GM12878 (cell line): ENCODE data around the gene VKORC1. TPM values are rescaled to one million over a fixed set of nuclear protein-coding genes. Genes with fewer than 3 reads are reported as not detected.
A peak's percentile ranks its signal among the peaks of the same experiment; 100 is the strongest.

Experiments used
- ATF3 ChIP-seq: IDR thresholded peaks from 2 replicates; pipeline ENCODE4 v1.6.1; 2011; ENCODE audit warnings: low read depth, mild to moderate bottlenecking, low read length, moderate library complexity, borderline replicate concordance; ENCODE audit errors: extremely low read depth
- BCL11A ChIP-seq: IDR thresholded peaks from 2 replicates; pipeline ENCODE4 v1.6.1; 2011; ENCODE audit warnings: low read depth, low read length
- BMI1 ChIP-seq: fragments of 450-650 bp; IDR thresholded peaks from 2 replicates; pipeline ENCODE4 v1.6.1; 2016; ENCODE audit warnings: mild to moderate bottlenecking, moderate library complexity, borderline replicate concordance
- BRCA1 ChIP-seq: IDR thresholded peaks from 2 replicates; pipeline ENCODE4 v1.6.1; 2011; ENCODE audit warnings: low read depth, low read length, improper control_type of control experiment
- CHD4 ChIP-seq: fragments of 200-600 bp; sonication (generic); IDR thresholded peaks from 2 replicates; pipeline ENCODE4 v1.6.1; 2016; ENCODE audit warnings: mild to moderate bottlenecking
- E4F1 ChIP-seq: fragments of 450-650 bp; IDR thresholded peaks from 2 replicates; pipeline ENCODE4 v1.6.1; 2018; ENCODE audit warnings: borderline replicate concordance, mild to moderate bottlenecking; ENCODE audit not compliant: partially characterized antibody
- EGR1 ChIP-seq, 2 experiments: IDR thresholded peaks; 1 replicate in 1 of 2; 2 replicates in 1 of 2; pipeline ENCODE4 v1.6.1; 2011 to 2012; ENCODE audit warnings: low read depth in 2 of 2, low read length in 2 of 2, borderline replicate concordance in 1 of 2, mild to moderate bottlenecking in 1 of 2, moderate library complexity in 1 of 2
- ESRRA ChIP-seq: IDR thresholded peaks from 2 replicates; pipeline ENCODE4 v1.6.1; 2012; ENCODE audit warnings: mild to moderate bottlenecking, low read length, improper control_type of control experiment
- ETV6 ChIP-seq, 2 experiments: fragments of 450-650 bp in 1 of 2; IDR thresholded peaks in 1 of 2; conservative IDR thresholded peaks in 1 of 2; 2 replicates each; pipeline ENCODE4 v1.6.1; 2014; ENCODE audit warnings: antibody characterized with exemption in 1 of 2, borderline replicate concordance in 1 of 2, low read depth in 1 of 2, mild to moderate bottlenecking in 1 of 2, moderate library complexity in 1 of 2
- MLLT1 ChIP-seq: fragments of 450-650 bp; IDR thresholded peaks from 2 replicates; pipeline ENCODE4 v1.6.1; 2016; ENCODE audit warnings: mild to moderate bottlenecking
- NFXL1 ChIP-seq: fragments of 450-650 bp; IDR thresholded peaks from 2 replicates; pipeline ENCODE4 v1.6.1; 2017; ENCODE audit warnings: antibody characterized with exemption, mild to moderate bottlenecking, borderline replicate concordance
- PBX3 ChIP-seq: IDR thresholded peaks from 2 replicates; pipeline ENCODE4 v1.6.1; 2011; ENCODE audit warnings: mild to moderate bottlenecking, low read depth, low read length, moderate library complexity; ENCODE audit not compliant: insufficient replicate concordance
- PKNOX1 ChIP-seq: fragments of 450-650 bp; IDR thresholded peaks from 2 replicates; pipeline ENCODE4 v1.6.1; 2016; ENCODE audit warnings: mild to moderate bottlenecking
- PML ChIP-seq: IDR thresholded peaks from 2 replicates; pipeline ENCODE4 v1.6.1; 2012; ENCODE audit warnings: low read length, inconsistent platforms
- POLR2A ChIP-seq: IDR thresholded peaks from 2 replicates; pipeline ENCODE4 v1.6.1; 2011; ENCODE audit warnings: low read depth, mild to moderate bottlenecking, low read length
- RELA ChIP-seq: fragments of 450-650 bp; IDR thresholded peaks from 2 replicates; pipeline ENCODE4 v1.8.0; 2014; ENCODE audit warnings: borderline replicate concordance; ENCODE audit not compliant: partially characterized antibody
- SREBF2 ChIP-seq: IDR thresholded peaks from 2 replicates; pipeline ENCODE4 v1.6.1; 2012; ENCODE audit warnings: mild to moderate bottlenecking, low read length
- TAF1 ChIP-seq: IDR thresholded peaks from 2 replicates; pipeline ENCODE4 v1.6.1; 2011; ENCODE audit warnings: mild to moderate bottlenecking, low read depth, low read length, borderline replicate concordance
- TARDBP ChIP-seq: IDR thresholded peaks from 2 replicates; pipeline ENCODE4 v1.6.1; 2016; ENCODE audit warnings: borderline replicate concordance
- ZNF24 ChIP-seq: fragments of 450-650 bp; IDR thresholded peaks from 2 replicates; pipeline ENCODE4 v1.6.1; 2017; ENCODE audit warnings: antibody characterized with exemption, mild to moderate bottlenecking
- ZSCAN29 ChIP-seq: fragments of 450-650 bp; IDR thresholded peaks from 2 replicates; pipeline ENCODE4 v1.6.1; 2017; ENCODE audit warnings: mild to moderate bottlenecking, moderate library complexity
- polyA plus RNA-seq, 11 experiments: library from polyadenylated mRNA; depleted of rRNA in 4 of 11; unstranded in 6 of 11; stranded (reverse) in 5 of 11; fragments of >200 nt; fragmentation: Nextera tagmentation in 4 of 11; fragmentation: Illumina TruSeq in 1 of 11; extraction: Ambion mirVana in 4 of 11; extraction: Trizol in 1 of 11; gene quantifications; 1 replicate in 1 of 11; 2 replicates in 10 of 11; pipeline versions ENCODE4 v1.2.1 to v1.2.3, GENCODE V29; 2011 to 2016; ENCODE audit warnings: inconsistent platforms in 2 of 11, missing spikeins in 2 of 11, low read depth in 1 of 11
- total RNA-seq, 4 experiments: library from RNA; depleted of rRNA in 3 of 4; stranded (reverse); fragments of >200 nt in 3 of 4; fragmentation: Illumina TruSeq in 1 of 4; extraction: Trizol in 1 of 4; gene quantifications; 2 replicates each; pipeline versions ENCODE4 v1.2.1 to v1.2.3, GENCODE V29; 2013 to 2021

Gene VKORC1
- total and polyA plus RNA-seq, 10 of the 15 experiments (the other 5 are each of a cell fraction or from before 2014, with no cell fraction given): 19.8 to 140 (median 57.7) TPM

- TF ChIP-seq ESRRA (no peak), BCL11A (no peak), MLLT1 (no peak), ATF3 (no peak), NFXL1 (no peak), RELA (peak; percentile 57), CHD4 (no peak), PBX3 (no peak), BMI1 (no peak), ETV6 (conservative IDR thresholded peaks at IDR 0.05 in 1 of 2, IDR thresholded peaks at IDR 0.05 in 1 of 2; ENCODE audit: borderline replicate concordance in 1 of 2, low read depth in 1 of 2) (no peak), E4F1 (no peak), SREBF2 (no peak), ZNF24 (0 out of 2 replicates have a peak, but pooled peaks have one; percentile 15), TAF1 (no peak), TARDBP (no peak), BRCA1 (no peak), EGR1 (IDR thresholded peaks at IDR 0.05; ENCODE audit: borderline replicate concordance in 1 of 2, low read depth in 2 of 2, low read length in 2 of 2) (peak in 1 of 2 experiments; percentile 66; a peak in 1 of 3 replicates), POLR2A (peak; percentile 36; the same call in 1 of the 2 replicates), PML (no peak), PKNOX1 (no peak), ZSCAN29 (no peak)
Measured at GRCh38 chr16:31142109-31143010, 47.8 kb upstream of the VKORC1 start (continued).
